ENCODE data around the gene GDPD3. TPM values are rescaled to one million over a fixed set of nuclear protein-coding genes. Genes with fewer than 3 reads are reported as not detected.

Gene GDPD3
- total and polyA plus RNA-seq, 2 experiments from 2014 or later, result 0.94 to 1.4 TPM

DNA sequence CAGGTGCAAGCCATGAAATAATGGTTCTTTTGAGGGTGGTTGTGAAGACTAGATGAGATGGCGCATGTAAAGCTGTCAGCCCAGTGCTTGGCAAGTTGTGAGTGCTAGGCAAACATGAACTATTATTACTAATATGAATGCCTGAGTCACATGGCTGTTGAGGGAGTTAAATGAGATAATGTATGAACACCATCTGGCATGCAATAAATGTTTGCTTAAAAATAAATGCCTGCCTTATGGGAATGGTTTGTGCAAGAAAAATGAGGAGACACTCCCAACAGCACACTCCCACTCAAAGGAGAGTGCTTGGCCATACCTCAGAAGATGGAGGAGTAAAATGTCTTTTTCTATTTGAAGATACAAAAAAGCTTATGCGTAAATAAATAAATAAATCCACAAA lies 6.1 kb upstream of the GDPD3 start:
- H3K79me2 ChIP-seq (replicated peaks; ENCODE audit: insufficient read depth), result no peaks in the 10 kb centered on the region
- no peaks in the 10 kb centered on the region for H3K36me3 ChIP-seq (ENCODE audit: insufficient read depth)
- no peak for TF ChIP-seq CREB1 (CRISPR knock-in tag; IDR thresholded peaks at IDR 0.05; ENCODE audit: low read depth)
- TF ChIP-seq, protein P1, sequence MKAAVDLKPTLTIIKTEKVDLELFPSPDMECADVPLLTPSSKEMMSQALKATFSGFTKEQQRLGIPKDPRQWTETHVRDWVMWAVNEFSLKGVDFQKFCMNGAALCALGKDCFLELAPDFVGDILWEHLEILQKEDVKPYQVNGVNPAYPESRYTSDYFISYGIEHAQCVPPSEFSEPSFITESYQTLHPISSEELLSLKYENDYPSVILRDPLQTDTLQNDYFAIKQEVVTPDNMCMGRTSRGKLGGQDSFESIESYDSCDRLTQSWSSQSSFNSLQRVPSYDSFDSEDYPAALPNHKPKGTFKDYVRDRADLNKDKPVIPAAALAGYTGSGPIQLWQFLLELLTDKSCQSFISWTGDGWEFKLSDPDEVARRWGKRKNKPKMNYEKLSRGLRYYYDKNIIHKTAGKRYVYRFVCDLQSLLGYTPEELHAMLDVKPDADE (IDR thresholded peaks at IDR 0.05), result no peak
- no peak for TF ChIP-seq ZNF114 (CRISPR knock-in tag; IDR thresholded peaks at IDR 0.05)
- no peak for TF ChIP-seq CTCF (conservative IDR thresholded peaks at IDR 0.05; ENCODE audit: low read depth in 2 of 2)
- TF ChIP-seq STAT1 (IDR thresholded peaks at IDR 0.05; ENCODE audit: unreplicated experiment), result no peak
- no peak for TF ChIP-seq NANOG (IDR thresholded peaks at IDR 0.05; ENCODE audit: borderline replicate concordance)
- H4K20me1 ChIP-seq (replicated peaks; ENCODE audit: insufficient read depth), result no peaks in the 10 kb centered on the region
- no peaks in the 10 kb centered on the region for H3K27me3 ChIP-seq (ENCODE audit: insufficient read depth)
- no peaks in the 10 kb centered on the region for H3K36me3 Mint-ChIP-seq (ENCODE audit: low read depth)
- DNase-seq (ENCODE audit: low spot score) (no peak), ATAC-seq (no peak)
- H3K4me1 Mint-ChIP-seq, result peaks cover 4% of the 10 kb centered on the region; the same call in 2 of the 3 replicates
- no peak overlapping the region for H3K4me3 ChIP-seq
- H3K4me1 ChIP-seq (ENCODE audit: insufficient read depth), result peaks cover 3% of the 10 kb centered on the region; the same call in 1 of the 2 replicates
- H3K4me3 Mint-ChIP-seq, result no peak overlapping the region
- H3F3A ChIP-seq (replicated peaks; ENCODE audit: low read depth), result no peaks in the 10 kb centered on the region
- no peak overlapping the region for H2AFZ ChIP-seq
- no peak overlapping the region for H3K4me2 ChIP-seq
- no peak overlapping the region for H3K27ac ChIP-seq (ENCODE audit: low read depth)
- H3K9me2 ChIP-seq (ENCODE audit: insufficient read depth), result no peaks in the 10 kb centered on the region
- H3K27ac Mint-ChIP-seq, result no peak overlapping the region
- peaks cover 12% of the 10 kb centered on the region for H3K27me3 Mint-ChIP-seq (ENCODE audit: insufficient read depth, low read depth, poor library complexity)
- no peaks in the 10 kb centered on the region for H3K9me3 Mint-ChIP-seq

GRCh38 chr16:30117768-30118167 lies 4.4 kb upstream of the GDPD3 start:
- no peak for ATAC-seq
- Histone ChIP-seq H3K79me2 (replicated peaks; ENCODE audit: insufficient read depth) (no peaks in the 10 kb centered on the region), H3K27ac (ENCODE audit: low read depth) (no peak overlapping the region), H3K27me3 (ENCODE audit: insufficient read depth) (no peaks in the 10 kb centered on the region), H3K36me3 (ENCODE audit: insufficient read depth) (no peaks in the 10 kb centered on the region), H3K4me2 (no peak overlapping the region), H3K4me3 (no peak overlapping the region), H2AFZ (no peak overlapping the region), H3K9me2 (ENCODE audit: insufficient read depth) (no peaks in the 10 kb centered on the region), H4K20me1 (replicated peaks; ENCODE audit: insufficient read depth) (no peaks in the 10 kb centered on the region), H3K4me1 (ENCODE audit: insufficient read depth) (peaks cover 3% of the 10 kb centered on the region; the same call in 1 of the 2 replicates), H3F3A (replicated peaks; ENCODE audit: low read depth) (no peaks in the 10 kb centered on the region; the same call in 1 of the 2 replicates)
- Mint-ChIP-seq H3K27me3 (ENCODE audit: insufficient read depth, low read depth, poor library complexity) (peaks cover 12% of the 10 kb centered on the region), H3K4me3 (no peak overlapping the region), H3K27ac (no peak overlapping the region), H3K9me3 (no peaks in the 10 kb centered on the region), H3K4me1 (peaks cover 4% of the 10 kb centered on the region; the same call in 2 of the 3 replicates), H3K36me3 (ENCODE audit: low read depth) (no peaks in the 10 kb centered on the region)
- DNase-seq (ENCODE audit: low spot score), result no peak
- no peak for TF ChIP-seq STAT1 (IDR thresholded peaks at IDR 0.05; ENCODE audit: unreplicated experiment)
